ENCODE data around the gene TECR.
A peak's percentile ranks its signal among the peaks of the same experiment; 100 is the strongest.
"Not testable (repeated sequence)": the region's sequence is repeated elsewhere in the genome, so short reads cannot be mapped to it uniquely, and the experiment has no call there.

Gene TECR

DNA sequence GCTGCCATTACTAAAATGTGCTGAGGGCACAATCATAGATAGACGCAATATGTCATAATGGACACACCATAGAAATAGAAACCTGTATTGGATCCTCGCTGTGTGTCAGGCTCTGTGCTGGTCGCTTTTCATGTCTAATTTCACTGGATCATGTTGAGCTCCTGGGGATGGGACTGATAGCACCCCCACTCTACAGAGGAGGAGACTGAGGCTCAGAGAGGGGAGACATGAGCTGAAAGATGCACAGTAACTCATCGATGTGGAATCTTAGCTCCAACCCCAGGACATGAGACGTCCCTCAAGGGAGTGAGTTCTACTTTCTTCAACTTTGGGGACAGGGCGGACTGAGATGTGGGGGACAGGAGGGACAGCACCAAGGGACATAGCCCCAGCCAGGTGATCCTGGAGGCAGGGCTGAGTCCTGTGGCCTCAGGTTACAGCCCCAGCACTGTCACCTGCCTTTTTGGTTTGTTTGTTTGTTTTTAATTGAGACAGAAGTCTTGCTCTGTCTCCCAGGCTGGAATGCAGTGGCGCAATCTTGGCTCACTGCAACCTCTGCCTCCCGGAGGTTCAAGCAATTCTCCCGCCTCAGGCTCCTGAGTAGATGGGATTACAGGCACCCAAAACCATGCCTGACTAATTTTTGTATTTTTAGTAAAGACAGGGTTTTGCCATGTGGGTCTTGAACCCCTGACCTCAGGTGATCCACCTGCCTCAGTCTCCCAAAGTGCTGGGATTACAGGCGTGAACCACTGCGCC is 26.9 kb upstream of the TECR start:
- DNase-seq (ENCODE audit: extremely low read depth, low read depth), result no peak
- TF ChIP-seq, protein P1, sequence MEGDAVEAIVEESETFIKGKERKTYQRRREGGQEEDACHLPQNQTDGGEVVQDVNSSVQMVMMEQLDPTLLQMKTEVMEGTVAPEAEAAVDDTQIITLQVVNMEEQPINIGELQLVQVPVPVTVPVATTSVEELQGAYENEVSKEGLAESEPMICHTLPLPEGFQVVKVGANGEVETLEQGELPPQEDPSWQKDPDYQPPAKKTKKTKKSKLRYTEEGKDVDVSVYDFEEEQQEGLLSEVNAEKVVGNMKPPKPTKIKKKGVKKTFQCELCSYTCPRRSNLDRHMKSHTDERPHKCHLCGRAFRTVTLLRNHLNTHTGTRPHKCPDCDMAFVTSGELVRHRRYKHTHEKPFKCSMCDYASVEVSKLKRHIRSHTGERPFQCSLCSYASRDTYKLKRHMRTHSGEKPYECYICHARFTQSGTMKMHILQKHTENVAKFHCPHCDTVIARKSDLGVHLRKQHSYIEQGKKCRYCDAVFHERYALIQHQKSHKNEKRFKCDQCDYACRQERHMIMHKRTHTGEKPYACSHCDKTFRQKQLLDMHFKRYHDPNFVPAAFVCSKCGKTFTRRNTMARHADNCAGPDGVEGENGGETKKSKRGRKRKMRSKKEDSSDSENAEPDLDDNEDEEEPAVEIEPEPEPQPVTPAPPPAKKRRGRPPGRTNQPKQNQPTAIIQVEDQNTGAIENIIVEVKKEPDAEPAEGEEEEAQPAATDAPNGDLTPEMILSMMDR (IDR thresholded peaks at IDR 0.05; ENCODE audit: low read depth, low read length), result no peak

DNA sequence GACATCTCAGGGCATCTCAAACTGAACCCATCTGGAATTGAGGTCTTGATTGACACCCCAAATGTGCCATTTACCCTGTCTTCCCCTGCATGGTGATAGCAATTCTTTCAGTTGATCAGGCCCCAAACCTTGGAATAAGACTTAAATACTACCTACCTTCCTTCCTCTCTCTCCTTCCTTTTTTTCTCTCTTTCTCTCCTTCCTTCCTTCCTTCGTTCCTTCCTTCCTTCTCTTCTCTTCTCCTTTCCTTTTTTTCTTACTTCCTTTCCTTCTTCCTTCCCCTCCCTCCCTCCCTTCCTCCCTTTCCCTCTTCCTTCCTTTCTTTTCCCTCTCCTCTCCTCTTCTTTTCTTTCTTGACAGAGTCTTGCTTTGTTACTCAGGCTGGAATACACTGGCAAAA is 26.1 kb upstream of the TECR start:
- DNase-seq (ENCODE audit: extremely low read depth, low read depth), result no peak
- TF ChIP-seq, protein P1 (IDR thresholded peaks at IDR 0.05; ENCODE audit: low read depth, low read length), result no peak

DNA sequence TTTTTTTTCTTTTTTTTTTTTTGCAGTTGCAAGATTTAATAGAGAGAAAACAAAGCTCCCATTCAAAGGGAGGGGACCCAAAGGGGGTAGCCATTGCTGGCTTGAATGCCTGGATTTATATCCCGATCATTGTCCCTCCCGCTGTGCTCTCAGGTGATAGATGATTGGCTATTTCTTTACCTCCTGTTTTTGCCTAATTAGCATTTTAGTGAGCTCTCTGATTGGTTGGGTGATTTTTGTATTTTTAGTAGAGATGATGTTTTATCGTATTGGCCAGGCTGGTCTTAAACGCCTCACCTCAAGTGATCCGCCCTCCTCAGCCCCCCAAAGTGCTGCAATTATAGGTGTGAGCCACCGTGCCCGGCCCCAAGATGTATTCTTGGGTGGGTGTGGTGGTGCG is 24.8 kb upstream of the TECR start:
- DNase-seq (ENCODE audit: extremely low read depth, low read depth), result not testable (repeated sequence)

DNA sequence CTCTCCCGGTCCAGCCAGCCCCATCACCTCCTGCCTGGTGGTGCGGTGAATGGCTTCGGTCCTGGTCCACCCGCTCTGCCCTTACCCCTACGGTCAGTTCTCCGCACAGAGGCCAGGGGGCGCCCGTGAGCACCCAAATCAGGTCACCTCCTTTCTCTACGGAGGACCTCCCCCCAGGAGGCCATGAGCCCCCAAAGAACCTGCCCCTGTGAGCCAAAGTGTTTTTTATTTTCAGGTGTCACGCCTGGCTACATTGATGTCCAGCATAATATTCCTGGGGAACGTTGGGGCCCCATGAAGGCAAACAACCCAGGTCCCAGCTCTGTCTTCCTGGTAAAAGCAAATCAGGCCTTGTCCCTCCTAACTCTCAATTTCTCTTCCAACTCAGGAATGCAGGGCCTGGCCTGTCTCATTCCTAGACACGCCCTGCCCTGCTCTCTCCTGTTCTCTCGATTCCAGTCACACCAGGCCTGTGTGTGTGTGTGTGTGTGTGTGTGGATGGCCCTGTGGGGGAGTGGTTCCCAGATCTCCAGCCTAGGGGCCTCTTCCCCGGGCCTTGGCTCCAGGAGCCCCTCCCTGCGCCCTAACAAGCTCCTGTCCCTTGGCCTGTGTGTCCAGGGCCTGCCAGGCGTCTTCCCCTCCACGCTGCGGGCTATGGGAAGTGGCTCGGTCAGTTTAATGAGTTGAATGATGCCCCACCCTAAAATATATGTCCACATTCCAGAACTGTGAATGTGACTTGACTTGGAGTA is 23.7 kb upstream of the TECR start:
- no peak for DNase-seq (ENCODE audit: extremely low read depth, low read depth)
- TF ChIP-seq, protein P1 (IDR thresholded peaks at IDR 0.05; ENCODE audit: low read depth, low read length), result peak; percentile 71

DNA sequence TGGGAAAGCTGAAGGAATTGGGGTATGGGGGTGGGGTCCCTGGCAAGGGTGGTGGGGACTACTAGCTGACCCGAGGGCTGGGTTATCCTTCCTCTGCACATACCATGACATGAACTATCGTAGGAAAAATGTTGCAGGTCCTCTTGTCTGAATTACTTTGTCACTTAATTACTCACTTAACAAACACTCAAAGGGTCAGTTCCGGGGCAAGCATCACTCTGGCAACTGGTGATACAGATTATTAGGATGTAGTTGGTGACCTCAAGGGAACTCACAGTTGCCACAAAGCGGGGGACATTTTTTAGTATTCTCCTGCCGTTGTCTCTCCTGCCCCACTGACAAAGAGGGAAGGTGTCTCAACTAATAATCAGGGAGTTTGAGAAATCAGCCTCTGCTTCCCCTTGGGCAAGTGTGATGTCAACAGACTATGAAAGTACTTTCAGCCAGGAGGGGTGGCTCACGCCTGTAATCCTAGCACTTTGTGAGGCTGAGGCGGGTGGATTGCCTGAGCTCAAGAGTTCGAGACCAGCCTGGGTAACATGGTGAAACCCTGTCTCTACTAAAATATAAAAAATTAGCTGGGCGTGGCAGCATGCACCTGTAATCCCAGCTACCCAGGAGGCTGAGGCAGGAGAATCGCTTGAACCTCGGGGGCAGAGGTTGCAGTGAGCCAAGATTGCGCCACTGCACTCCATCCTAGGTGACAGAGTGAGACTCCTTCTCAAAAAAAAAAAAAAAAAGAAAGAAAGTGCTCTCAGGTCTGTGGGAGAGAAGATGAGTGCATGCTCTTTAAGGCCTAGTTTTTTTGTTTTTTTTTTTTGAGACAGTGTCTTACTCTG is 21.5 kb upstream of the TECR start:
- TF ChIP-seq, protein P1 (IDR thresholded peaks at IDR 0.05; ENCODE audit: low read depth, low read length), result no peak
- DNase-seq (ENCODE audit: extremely low read depth, low read depth), result no peak

DNA sequence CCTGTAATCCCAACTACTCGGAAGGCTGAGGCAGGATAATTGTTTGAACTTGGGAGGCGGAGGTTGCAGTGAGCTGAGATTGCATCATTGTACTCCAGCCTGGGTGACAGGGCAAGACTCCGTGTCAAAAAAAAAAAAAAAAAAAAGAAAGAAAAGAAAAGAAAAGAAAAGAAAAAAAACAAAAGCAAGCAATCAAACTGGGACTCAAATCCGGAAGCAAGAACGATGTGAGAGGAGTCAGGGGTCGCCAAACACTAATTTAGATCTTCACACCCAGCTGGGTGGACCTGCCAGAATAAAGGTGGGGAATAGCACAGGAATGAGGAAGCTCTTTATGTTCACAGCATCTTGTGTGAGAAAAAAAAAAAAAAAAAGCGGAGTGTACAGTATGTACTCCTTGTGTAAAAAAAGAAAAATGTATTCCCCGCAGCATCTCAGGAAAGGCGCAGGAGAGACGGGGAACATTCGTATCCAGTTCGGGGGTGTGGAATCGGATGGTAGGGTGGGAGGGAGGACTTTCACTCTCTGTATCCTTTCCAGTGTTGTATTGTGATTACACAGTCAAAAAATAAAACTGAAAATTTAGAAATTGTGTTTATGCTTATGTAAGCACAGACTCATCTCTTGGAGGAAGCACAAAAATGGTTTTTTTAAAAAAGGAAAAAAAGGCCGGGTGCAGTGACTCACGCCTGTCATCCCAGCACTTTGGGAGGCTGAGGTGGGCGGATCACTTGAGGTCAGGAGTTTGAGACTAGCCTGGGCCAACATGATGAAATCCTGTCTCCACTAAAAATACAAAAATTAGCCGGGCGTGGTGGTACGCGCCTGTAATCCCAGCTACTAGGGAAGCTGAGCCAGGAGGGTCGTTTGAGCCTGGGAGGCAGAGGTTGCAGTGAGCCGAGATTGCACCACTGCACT is 18.8 kb upstream of the TECR start:
- TF ChIP-seq, protein P1 (IDR thresholded peaks at IDR 0.05; ENCODE audit: low read depth, low read length), result no peak
- DNase-seq (ENCODE audit: extremely low read depth, low read depth), result no peak

DNA sequence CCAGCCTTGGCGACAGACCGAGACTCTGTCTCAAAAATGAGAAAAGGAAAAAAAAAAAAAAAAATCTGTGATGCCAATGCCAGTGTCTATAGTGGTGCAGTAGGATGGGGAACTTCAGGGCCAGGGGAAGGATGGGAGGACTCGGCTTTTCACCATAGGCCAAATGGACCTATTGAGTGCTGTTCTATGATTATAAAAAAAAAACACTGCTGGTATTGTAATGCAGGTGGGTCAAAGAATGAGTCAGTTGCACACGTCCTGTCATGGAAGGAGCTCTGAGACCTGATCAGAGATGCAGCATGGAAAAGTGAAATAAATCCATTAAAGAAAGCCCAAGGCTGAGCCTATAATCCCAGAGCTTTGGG is 18.2 kb upstream of the TECR start:
- TF ChIP-seq, protein P1 (IDR thresholded peaks at IDR 0.05; ENCODE audit: low read depth, low read length), result no peak
- no peak for DNase-seq (ENCODE audit: extremely low read depth, low read depth)

Measured in AG09319 (cell line).